22Rv1 (cell line): Measurements from ENCODE around the gene TCAP.

ENCODE experiments used
- H3K27ac ChIP-seq: fragments of 450-650 bp; 2 replicates; pipeline ENCODE4 v1.5.1; 2017
- ZFX ChIP-seq: fragments of 450-650 bp; IDR thresholded peaks from 2 replicates; pipeline ENCODE4 v1.6.1; 2017; ENCODE audit warnings: antibody characterized with exemption, borderline replicate concordance
- TF ChIP-seq, protein P1 (sequence below): fragments of 450-650 bp; IDR thresholded peaks from 2 replicates; pipeline ENCODE4 v1.5.1; 2017; ENCODE audit warnings: mild to moderate bottlenecking

The TCAP gene

GRCh38 chr17:39659279-39660010 lies 5.7 kb upstream of the TCAP start:
- TF ChIP-seq, protein P1, sequence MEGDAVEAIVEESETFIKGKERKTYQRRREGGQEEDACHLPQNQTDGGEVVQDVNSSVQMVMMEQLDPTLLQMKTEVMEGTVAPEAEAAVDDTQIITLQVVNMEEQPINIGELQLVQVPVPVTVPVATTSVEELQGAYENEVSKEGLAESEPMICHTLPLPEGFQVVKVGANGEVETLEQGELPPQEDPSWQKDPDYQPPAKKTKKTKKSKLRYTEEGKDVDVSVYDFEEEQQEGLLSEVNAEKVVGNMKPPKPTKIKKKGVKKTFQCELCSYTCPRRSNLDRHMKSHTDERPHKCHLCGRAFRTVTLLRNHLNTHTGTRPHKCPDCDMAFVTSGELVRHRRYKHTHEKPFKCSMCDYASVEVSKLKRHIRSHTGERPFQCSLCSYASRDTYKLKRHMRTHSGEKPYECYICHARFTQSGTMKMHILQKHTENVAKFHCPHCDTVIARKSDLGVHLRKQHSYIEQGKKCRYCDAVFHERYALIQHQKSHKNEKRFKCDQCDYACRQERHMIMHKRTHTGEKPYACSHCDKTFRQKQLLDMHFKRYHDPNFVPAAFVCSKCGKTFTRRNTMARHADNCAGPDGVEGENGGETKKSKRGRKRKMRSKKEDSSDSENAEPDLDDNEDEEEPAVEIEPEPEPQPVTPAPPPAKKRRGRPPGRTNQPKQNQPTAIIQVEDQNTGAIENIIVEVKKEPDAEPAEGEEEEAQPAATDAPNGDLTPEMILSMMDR, result no peak
- no peak for TF ChIP-seq ZFX
- H3K27ac ChIP-seq, result no peak overlapping the region

- H3K27ac ChIP-seq, result no peak overlapping the region
- TF ChIP-seq, protein P1, result no peak
- no peak for TF ChIP-seq ZFX
These were observed 5.2 kb upstream of the TCAP start for GRCh38 chr17:39660011-39660360.

DNA sequence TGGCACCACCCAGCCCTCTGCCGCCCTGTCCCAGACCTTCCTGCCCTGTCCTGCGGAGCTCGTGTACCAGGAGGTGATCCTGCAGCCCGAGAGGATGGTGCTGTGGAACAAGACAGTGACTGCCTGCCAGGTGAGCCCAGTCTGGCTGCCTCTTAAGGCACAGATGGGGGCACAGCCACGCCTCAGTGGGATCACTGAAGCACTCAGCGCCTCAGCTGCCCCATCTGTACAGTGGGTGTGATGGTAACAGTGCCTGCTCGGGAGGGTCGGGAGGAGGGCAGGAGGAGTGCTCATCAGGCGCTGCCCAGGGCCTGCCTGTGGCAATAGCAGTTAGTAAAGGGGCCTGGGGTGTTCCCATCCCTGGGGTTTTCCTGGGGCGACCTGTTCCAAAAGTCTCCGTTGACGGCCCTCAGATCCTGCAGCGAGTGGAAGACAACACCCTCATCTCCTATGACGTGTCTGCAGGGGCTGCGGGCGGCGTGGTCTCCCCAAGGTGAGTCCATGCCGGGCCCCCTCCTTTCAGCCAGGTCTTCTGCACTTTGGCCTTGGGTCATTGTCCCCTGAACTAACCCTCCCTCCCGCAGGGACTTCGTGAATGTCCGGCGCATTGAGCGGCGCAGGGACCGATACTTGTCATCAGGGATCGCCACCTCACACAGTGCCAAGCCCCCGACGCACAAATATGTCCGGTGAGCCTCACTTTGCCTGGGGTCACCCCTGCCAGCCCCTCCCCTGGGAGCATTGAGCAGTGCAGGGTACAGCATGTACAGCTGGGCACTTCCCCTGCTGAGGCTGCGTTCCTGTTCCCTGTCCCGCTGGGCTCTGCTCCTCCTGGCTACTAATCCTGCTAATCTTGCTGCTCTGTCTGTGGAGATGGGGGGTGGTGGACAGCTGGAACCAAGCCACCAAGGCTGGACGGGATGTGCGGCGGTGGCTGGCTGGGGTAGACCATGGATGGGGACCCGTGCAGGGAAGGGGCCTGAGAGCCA lies 4.5 kb upstream of the TCAP start:
- H3K27ac ChIP-seq, result no peak overlapping the region
- TF ChIP-seq ZFX, result no peak
- TF ChIP-seq, protein P1, result no peak

DNA sequence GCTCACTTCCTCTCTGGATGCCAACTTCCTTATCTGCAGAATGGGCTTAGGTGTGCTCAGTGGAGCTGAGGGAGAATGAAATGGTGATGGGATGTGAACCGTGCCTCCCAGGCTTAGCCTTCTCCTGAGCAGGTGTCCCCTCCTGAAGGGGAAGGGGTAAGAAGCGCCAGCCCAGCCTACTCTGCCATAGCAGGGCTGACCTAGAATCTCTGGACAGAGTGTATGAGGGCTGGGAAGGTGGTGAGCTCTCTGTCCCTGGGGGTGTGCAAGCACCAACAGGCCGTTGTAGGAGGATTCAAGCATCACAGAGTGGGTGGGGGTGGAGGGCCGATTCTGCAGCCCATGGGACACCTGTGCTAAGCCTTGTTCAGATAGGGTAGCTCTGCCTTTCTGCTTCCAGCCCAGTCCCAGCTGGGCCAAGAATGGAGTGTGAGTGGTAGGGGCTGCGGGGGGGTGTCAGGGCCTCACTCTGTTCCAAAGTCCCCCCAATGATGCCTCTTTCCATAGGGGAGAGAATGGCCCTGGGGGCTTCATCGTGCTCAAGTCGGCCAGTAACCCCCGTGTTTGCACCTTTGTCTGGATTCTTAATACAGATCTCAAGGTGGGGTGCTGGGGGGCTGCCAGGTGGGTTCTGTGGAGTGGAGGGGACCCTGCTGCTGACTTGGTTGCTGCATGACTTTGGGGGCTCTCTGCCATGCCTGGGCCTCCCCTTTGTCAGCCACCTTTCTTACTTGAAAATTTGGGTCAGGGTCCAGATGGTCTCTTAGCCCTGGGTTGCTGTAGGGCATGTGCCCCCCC lies 3.2 kb upstream of the TCAP start:
- H3K27ac ChIP-seq, result peak overlapping the region; percentile 56
- TF ChIP-seq, protein P1, result no peak
- TF ChIP-seq ZFX, result no peak

GRCh38 chr17:39662551-39663339 lies 2.4 kb upstream of the TCAP start:
- TF ChIP-seq ZFX, result no peak
- TF ChIP-seq, protein P1, result no peak
- peak overlapping the region; percentile 56 for H3K27ac ChIP-seq

DNA sequence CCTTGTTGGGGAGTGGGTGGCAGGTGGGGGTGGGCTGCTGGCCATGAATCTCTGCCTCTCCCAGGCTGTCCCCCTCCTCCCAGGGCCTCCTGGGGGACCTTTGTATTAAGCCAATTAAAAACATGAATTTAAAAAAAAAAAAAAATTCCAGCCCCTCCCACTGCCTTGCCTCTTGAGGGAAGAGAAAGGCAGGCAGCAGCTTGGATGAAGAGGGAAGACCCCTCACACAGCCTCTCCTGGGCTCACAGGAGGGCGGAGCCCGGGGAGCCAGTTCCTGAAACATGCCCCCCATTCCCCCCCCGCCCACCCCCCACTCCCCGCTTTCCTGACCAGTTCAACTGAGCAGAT lies 1.8 kb upstream of the TCAP start:
- TF ChIP-seq, protein P1, result no peak
- no peak for TF ChIP-seq ZFX
- H3K27ac ChIP-seq, result peak overlapping the region; percentile 56
